GM19438 (cell line): ENCODE measurements around the gene TMEM272.

Experiments used
- ATAC-seq: cut with Tn5 transposase; IDR thresholded peaks from one replicate; pipeline ENCODE4 v1.9.1; 2021; ENCODE audit warnings: low read depth; ENCODE audit not compliant: unreplicated experiment

TMEM272 gene

GRCh38 chr13:51763486-51763885 is 81.5 kb downstream of the TMEM272 start:
- ATAC-seq, result no peak
